Measurements from ENCODE around the gene AATK.

Gene AATK

GRCh38 chr17:81194941-81195901, 29.2 kb upstream of the AATK start:
- Histone ChIP-seq H3K9me3 (ENCODE audit: control insufficient read depth, insufficient read depth, low read length) (no peaks in the 10 kb centered on the region), H3K9ac (ENCODE audit: low read depth, low read length) (no peak overlapping the region), H3K4me3 (ENCODE audit: low read depth, low read length) (no peak overlapping the region), H3K27me3 (ENCODE audit: control insufficient read depth, insufficient read depth, low read length) (no peaks in the 10 kb centered on the region), H3K4me1 (ENCODE audit: control insufficient read depth, insufficient read depth, low read length) (no peaks in the 10 kb centered on the region), H3K36me3 (ENCODE audit: control insufficient read depth, insufficient read depth, low read length) (peaks cover 59% of the 10 kb centered on the region)

DNA sequence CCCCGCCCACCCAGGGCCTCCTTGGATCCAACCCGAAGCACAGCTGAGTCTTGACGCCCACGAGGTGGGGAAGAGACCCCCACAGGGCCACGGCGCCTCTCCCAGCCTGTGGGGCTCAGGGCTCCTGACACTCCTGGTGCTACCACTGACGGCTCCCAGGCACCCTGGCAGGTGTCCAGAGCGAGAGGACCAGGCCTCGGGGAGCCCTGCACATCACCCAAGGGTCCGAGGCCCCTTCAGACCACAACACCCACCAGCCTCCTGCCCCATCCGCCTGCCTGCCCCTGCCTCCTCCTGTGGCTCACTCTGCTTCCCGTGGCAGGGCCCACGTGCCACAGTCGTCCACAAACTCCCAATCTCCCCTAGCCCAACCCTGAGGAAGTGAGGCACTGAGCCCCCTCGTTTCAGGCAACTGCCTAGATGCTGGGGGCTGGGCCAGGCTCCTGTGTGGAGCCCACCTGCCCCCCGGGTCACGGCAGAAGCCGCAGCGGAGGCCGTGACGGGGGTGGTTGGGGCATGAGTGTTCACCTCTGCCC, 28.3 kb upstream of the AATK start:
- peaks cover 56% of the 10 kb centered on the region for H3K36me3 ChIP-seq (ENCODE audit: control insufficient read depth, insufficient read depth, low read length)
- no peaks in the 10 kb centered on the region for H3K9me3 ChIP-seq (ENCODE audit: control insufficient read depth, insufficient read depth, low read length)
- H3K4me3 ChIP-seq (ENCODE audit: low read depth, low read length), result no peak overlapping the region
- no peaks in the 10 kb centered on the region for H3K4me1 ChIP-seq (ENCODE audit: control insufficient read depth, insufficient read depth, low read length)
- H3K9ac ChIP-seq (ENCODE audit: low read depth, low read length), result no peak overlapping the region
- no peaks in the 10 kb centered on the region for H3K27me3 ChIP-seq (ENCODE audit: control insufficient read depth, insufficient read depth, low read length)

DNA sequence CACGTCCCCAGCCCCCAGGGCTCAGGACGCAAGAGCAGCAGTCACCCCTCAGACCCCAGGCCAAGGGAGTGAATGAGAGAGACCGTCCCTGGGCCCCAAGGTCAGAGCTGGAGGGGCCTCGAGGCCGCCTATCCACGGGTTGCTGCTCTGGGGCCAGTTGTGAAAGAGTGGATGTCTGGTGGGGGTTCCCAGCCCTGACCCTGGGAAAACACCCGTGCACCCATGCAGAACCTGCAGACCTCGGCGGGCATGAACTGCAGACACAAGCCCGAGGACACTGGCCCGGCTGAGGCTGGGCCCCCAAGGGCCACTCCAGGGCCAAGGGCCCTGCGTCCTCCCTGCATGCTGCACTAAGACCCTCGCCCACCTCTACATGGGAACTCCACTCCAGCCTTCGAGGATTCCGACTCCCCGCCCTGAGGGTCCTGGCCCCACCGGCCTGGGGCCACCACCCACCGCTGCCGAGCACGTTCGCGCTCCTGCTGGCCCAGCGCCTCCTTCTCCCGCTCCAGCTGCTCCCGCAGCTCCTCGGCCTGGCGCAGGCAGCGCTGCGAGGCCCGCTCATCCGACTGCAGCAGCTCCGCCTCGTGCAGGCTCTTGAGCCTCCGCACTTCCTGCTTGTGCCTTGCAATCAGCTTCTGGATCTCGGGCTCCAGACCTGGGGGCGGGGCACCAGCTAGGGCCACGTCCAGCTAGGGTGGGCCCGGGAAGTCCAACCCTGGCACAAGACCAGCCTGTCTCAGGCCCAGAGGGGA, 27.6 kb upstream of the AATK start:
- H3K27me3 ChIP-seq (ENCODE audit: control insufficient read depth, insufficient read depth, low read length), result no peaks in the 10 kb centered on the region
- H3K36me3 ChIP-seq (ENCODE audit: control insufficient read depth, insufficient read depth, low read length), result peaks cover 57% of the 10 kb centered on the region
- no peaks in the 10 kb centered on the region for H3K9me3 ChIP-seq (ENCODE audit: control insufficient read depth, insufficient read depth, low read length)

DNA sequence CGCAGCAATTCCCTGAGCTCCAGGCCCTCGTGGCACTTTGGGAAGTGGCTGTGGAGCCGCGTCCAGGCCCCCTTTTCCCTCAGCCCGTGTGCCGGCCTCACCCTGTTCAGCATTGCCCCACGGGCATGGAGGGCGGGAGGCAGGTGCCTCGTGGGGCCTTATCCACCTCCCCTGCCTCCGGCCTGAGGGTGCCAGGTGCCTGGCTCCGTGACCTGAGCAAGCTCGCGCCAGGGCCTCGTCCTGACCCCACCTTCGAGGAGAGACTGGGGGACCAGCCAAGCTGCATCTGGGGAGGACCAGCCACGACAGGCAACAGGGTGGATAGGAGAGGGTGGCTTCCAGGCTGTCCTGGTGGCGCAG, 27.0 kb upstream of the AATK start:
- H3K4me1 ChIP-seq (ENCODE audit: control insufficient read depth, insufficient read depth, low read length), result no peaks in the 10 kb centered on the region
- no peak overlapping the region for H3K9ac ChIP-seq (ENCODE audit: low read depth, low read length)
- H3K4me3 ChIP-seq (ENCODE audit: low read depth, low read length), result no peak overlapping the region
- H3K27me3 ChIP-seq (ENCODE audit: control insufficient read depth, insufficient read depth, low read length), result no peaks in the 10 kb centered on the region
- H3K9me3 ChIP-seq (ENCODE audit: control insufficient read depth, insufficient read depth, low read length), result no peaks in the 10 kb centered on the region
- H3K36me3 ChIP-seq (ENCODE audit: control insufficient read depth, insufficient read depth, low read length), result peaks cover 61% of the 10 kb centered on the region

More for the DNA sequence above, 27.6 kb upstream of the AATK start:
- Histone ChIP-seq H3K4me3 (ENCODE audit: low read depth, low read length) (no peak overlapping the region), H3K4me1 (ENCODE audit: control insufficient read depth, insufficient read depth, low read length) (no peaks in the 10 kb centered on the region), H3K9ac (ENCODE audit: low read depth, low read length) (no peak overlapping the region)

DNA sequence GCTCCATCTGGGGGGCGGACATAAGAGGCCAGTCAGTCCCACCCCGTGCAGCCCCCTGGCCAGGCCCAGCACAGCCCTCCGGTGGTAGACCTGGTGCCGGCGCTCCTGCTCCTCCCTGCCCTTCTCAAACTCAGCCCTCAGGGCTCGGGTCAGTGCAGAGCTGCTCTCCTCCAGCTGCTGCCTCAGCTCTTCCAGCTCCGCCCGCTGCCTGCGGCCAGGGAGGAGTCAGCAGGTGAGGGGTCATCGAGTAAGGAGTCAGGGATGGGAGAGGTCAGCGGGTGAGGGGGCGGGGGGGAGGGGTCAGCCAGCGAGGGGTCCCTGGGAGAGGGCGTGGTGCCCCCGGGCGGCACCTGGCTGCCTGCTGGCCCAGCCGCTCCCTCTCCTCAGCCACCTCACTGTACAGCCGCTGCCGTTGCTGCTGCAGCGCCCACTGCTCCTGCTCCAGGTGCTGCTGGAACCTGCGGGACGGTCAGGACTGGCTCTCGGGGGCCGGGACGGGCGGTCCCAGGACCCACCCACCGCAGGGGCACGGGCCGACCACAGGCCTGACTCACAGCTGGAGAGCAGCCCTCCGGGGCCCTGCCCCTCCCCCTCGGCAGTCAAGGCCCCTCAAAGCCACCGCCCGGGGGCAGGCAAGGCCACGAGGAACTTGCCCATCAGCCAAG, 26.5 kb upstream of the AATK start:
- Histone ChIP-seq H3K27me3 (ENCODE audit: control insufficient read depth, insufficient read depth, low read length) (no peaks in the 10 kb centered on the region), H3K36me3 (ENCODE audit: control insufficient read depth, insufficient read depth, low read length) (peaks cover 62% of the 10 kb centered on the region), H3K9ac (ENCODE audit: low read depth, low read length) (no peak overlapping the region), H3K9me3 (ENCODE audit: control insufficient read depth, insufficient read depth, low read length) (no peaks in the 10 kb centered on the region), H3K4me3 (ENCODE audit: low read depth, low read length) (no peak overlapping the region), H3K4me1 (ENCODE audit: control insufficient read depth, insufficient read depth, low read length) (no peaks in the 10 kb centered on the region)

GRCh38 chr17:81191646-81192045, 25.6 kb upstream of the AATK start:
- Histone ChIP-seq H3K9me3 (ENCODE audit: control insufficient read depth, insufficient read depth, low read length) (no peaks in the 10 kb centered on the region), H3K4me3 (ENCODE audit: low read depth, low read length) (no peak overlapping the region), H3K36me3 (ENCODE audit: control insufficient read depth, insufficient read depth, low read length) (peaks cover 62% of the 10 kb centered on the region)

DNA sequence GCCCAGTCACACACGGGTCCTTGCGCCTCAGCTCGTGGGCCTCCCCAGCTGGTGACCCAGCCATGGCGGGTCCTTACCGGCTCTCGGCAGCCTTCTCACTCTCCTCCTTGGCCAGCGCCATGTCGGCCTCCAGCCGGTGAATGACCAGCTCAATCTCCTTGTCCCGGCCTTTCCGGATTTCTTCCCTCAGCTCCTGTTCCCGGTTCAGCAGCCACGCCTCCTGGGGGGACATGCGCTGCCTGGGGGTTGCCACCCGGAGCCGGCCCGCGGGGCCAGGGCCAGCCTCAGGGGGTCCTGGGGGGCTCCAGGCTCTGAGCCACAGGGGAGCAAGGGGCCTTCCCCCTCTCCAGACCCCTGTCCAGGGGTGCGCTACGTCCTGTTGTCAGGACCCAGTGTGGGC, 25.1 kb upstream of the AATK start:
- Histone ChIP-seq H3K27me3 (ENCODE audit: control insufficient read depth, insufficient read depth, low read length) (no peaks in the 10 kb centered on the region), H3K9ac (ENCODE audit: low read depth, low read length) (no peak overlapping the region), H3K36me3 (ENCODE audit: control insufficient read depth, insufficient read depth, low read length) (peaks cover 57% of the 10 kb centered on the region), H3K4me1 (ENCODE audit: control insufficient read depth, insufficient read depth, low read length) (no peaks in the 10 kb centered on the region), H3K9me3 (ENCODE audit: control insufficient read depth, insufficient read depth, low read length) (no peaks in the 10 kb centered on the region), H3K4me3 (ENCODE audit: low read depth, low read length) (no peak overlapping the region)

More at GRCh38 chr17:81191646-81192045, 25.6 kb upstream of the AATK start:
- Histone ChIP-seq H3K27me3 (ENCODE audit: control insufficient read depth, insufficient read depth, low read length) (no peaks in the 10 kb centered on the region), H3K4me1 (ENCODE audit: control insufficient read depth, insufficient read depth, low read length) (no peaks in the 10 kb centered on the region), H3K9ac (ENCODE audit: low read depth, low read length) (no peak overlapping the region)

GRCh38 chr17:81190591-81190990, 24.6 kb upstream of the AATK start:
- Histone ChIP-seq H3K27me3 (ENCODE audit: control insufficient read depth, insufficient read depth, low read length) (no peaks in the 10 kb centered on the region), H3K36me3 (ENCODE audit: control insufficient read depth, insufficient read depth, low read length) (peaks cover 53% of the 10 kb centered on the region), H3K4me3 (ENCODE audit: low read depth, low read length) (no peak overlapping the region), H3K4me1 (ENCODE audit: control insufficient read depth, insufficient read depth, low read length) (no peaks in the 10 kb centered on the region), H3K9me3 (ENCODE audit: control insufficient read depth, insufficient read depth, low read length) (no peaks in the 10 kb centered on the region), H3K9ac (ENCODE audit: low read depth, low read length) (no peak overlapping the region)

DNA sequence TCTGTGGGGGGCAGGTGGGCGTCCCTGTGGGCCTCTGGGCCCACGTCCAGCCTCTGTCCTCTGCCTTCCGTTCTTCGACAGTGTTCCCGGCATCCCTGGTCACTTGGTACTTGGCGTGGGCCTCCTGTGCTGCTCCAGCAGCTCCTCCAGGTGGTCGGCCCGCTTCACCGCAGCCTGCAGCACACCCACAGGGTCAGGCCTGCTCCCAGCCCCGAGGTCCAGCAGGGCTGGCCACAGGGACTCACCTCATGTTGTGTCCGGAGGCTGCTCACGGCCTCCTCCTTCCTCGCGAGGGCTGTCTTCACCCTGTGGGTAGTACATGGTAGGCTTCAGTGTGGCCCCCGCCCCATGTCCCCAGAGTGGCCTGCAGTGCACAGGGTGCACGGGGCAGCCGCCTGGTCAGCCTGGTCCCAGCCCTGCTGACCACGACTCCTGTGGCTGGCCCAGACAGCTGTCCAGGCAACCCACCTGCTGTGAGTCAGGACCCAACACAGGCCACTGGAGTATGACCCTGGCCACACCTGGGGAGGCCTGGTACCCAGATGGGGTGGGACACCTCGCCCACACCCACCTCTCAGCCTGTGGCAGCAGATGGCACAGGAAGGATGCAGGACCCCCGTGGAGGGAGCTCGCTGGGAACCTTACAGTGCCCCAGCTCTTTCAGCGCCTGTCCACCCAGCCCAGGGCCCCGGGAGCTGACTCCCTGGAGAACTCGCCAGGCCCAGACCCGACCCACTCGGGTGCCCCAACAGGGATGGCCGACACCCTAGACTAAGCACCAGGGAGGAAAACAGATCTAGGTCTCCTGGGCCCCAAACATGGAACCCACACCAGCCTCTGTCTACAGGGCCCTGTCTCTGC, 23.9 kb upstream of the AATK start:
- no peak overlapping the region for H3K9ac ChIP-seq (ENCODE audit: low read depth, low read length)
- peaks cover 49% of the 10 kb centered on the region for H3K36me3 ChIP-seq (ENCODE audit: control insufficient read depth, insufficient read depth, low read length)
- no peaks in the 10 kb centered on the region for H3K27me3 ChIP-seq (ENCODE audit: control insufficient read depth, insufficient read depth, low read length)
- H3K9me3 ChIP-seq (ENCODE audit: control insufficient read depth, insufficient read depth, low read length), result no peaks in the 10 kb centered on the region
- H3K4me3 ChIP-seq (ENCODE audit: low read depth, low read length), result no peak overlapping the region
- no peaks in the 10 kb centered on the region for H3K4me1 ChIP-seq (ENCODE audit: control insufficient read depth, insufficient read depth, low read length)

- no peaks in the 10 kb centered on the region for H3K27me3 ChIP-seq (ENCODE audit: control insufficient read depth, insufficient read depth, low read length)
- no peaks in the 10 kb centered on the region for H3K4me1 ChIP-seq (ENCODE audit: control insufficient read depth, insufficient read depth, low read length)
- H3K36me3 ChIP-seq (ENCODE audit: control insufficient read depth, insufficient read depth, low read length), result peaks cover 44% of the 10 kb centered on the region
- H3K9ac ChIP-seq (ENCODE audit: low read depth, low read length), result no peak overlapping the region
- H3K4me3 ChIP-seq (ENCODE audit: low read depth, low read length), result no peak overlapping the region
- no peaks in the 10 kb centered on the region for H3K9me3 ChIP-seq (ENCODE audit: control insufficient read depth, insufficient read depth, low read length)
Measured at GRCh38 chr17:81189016-81189415, 23.0 kb upstream of the AATK start.

DNA sequence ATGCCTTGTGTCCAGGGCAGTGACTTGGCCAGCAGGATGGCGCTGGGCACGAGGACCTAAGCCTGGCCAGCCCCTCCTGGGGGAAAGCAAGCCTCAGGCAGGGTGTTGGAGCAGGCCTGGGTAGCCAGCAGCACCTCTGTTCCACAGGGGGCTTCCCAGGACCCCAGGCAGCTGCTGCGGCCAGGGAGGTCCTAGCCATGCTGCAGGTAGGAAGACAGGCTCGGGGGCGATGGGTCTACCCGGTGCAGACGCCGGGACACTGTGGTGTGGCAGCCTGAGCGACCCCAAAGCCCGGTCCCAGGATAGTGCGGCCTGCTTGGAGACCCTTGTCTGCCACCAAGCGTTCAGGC, 22.4 kb upstream of the AATK start:
- Histone ChIP-seq H3K4me3 (ENCODE audit: low read depth, low read length) (no peak overlapping the region), H3K9me3 (ENCODE audit: control insufficient read depth, insufficient read depth, low read length) (no peaks in the 10 kb centered on the region), H3K36me3 (ENCODE audit: control insufficient read depth, insufficient read depth, low read length) (peaks cover 39% of the 10 kb centered on the region), H3K27me3 (ENCODE audit: control insufficient read depth, insufficient read depth, low read length) (no peaks in the 10 kb centered on the region), H3K4me1 (ENCODE audit: control insufficient read depth, insufficient read depth, low read length) (no peaks in the 10 kb centered on the region), H3K9ac (ENCODE audit: low read depth, low read length) (no peak overlapping the region)

Data from iPS-15b (cell line).